Caco-2 (cell line): ENCODE data around the gene SLC4A11. TPM values are rescaled to one million over a fixed set of nuclear protein-coding genes. Genes with fewer than 3 reads are reported as not detected.

Experiments
- BruUV-seq: library from RNA; stranded (reverse); fragments of 400-500 nt; replicated peaks from 2 replicates; lab custom pipeline; 2021; lab: Mats Ljungman, UMichigan
- CTCF ChIA-PET: fragments of 300-600 bp; sonication (Branson Sonifier 250); formaldehyde crosslinking; loops from one replicate; lab custom pipeline; 2022; ENCODE audit warnings: antibody characterized with exemption; lab: Charles Lee
- POLR2A ChIA-PET: fragments of 300-600 bp; sonication (Branson Sonifier 250); formaldehyde crosslinking; loops from one replicate; lab custom pipeline; 2022; ENCODE audit warnings: antibody characterized with exemption; lab: Charles Lee
- DNase-seq, 2 experiments: peaks; one replicate each; pipeline versions ENCODE4 v3.0.0 to v3.0.0-alpha.2; 2020 to 2022
- H3K27me3 ChIP-seq: replicated peaks from 2 replicates; pipeline ENCODE4 v1.6.0; 2011; ENCODE audit warnings: low read length; ENCODE audit not compliant: control insufficient read depth, insufficient read depth
- H3K36me3 ChIP-seq: 2 replicates; pipeline ENCODE4 v1.5.1; 2011; ENCODE audit warnings: low read length; ENCODE audit not compliant: control insufficient read depth, insufficient read depth
- H3K4me1 ChIP-seq: fragments of 250-450 bp; sonication (Bioruptor Pico); 2 replicates; pipeline ENCODE4 v1.5.1; 2020; ENCODE audit warnings: mild to moderate bottlenecking
- H3K4me3 ChIP-seq: 2 replicates; pipeline ENCODE4 v1.5.1; 2011; ENCODE audit warnings: low read depth, mild to moderate bottlenecking, control low read depth, low read length
- H3K9me3 ChIP-seq: fragments of 250-450 bp; sonication (Bioruptor Pico); 2 replicates; pipeline ENCODE4 v1.5.1; 2020; ENCODE audit warnings: mild to moderate bottlenecking, moderate library complexity
- H3K27ac Mint-ChIP-seq: one replicate; pipeline ENCODE4 v1.8.0; 2022; ENCODE audit warnings: mixed read lengths; ENCODE audit not compliant: unreplicated experiment
- H3K27me3 Mint-ChIP-seq: one replicate; pipeline ENCODE4 v1.8.0; 2022; ENCODE audit warnings: mixed read lengths; ENCODE audit not compliant: insufficient read depth, unreplicated experiment
- H3K36me3 Mint-ChIP-seq: one replicate; pipeline ENCODE4 v1.8.0; 2022; ENCODE audit warnings: mild to moderate bottlenecking, mixed read lengths; ENCODE audit not compliant: insufficient read depth, unreplicated experiment
- H3K4me1 Mint-ChIP-seq: one replicate; pipeline ENCODE4 v1.8.0; 2022; ENCODE audit warnings: low read depth, mixed read lengths; ENCODE audit not compliant: unreplicated experiment
- H3K4me3 Mint-ChIP-seq: one replicate; pipeline ENCODE4 v1.8.0; 2022; ENCODE audit warnings: mild to moderate bottlenecking, moderate library complexity, mixed read lengths; ENCODE audit not compliant: unreplicated experiment
- H3K9me3 Mint-ChIP-seq: one replicate; pipeline ENCODE4 v1.8.0; 2022; ENCODE audit warnings: mixed read lengths; ENCODE audit not compliant: unreplicated experiment
- intact Hi-C: fragments of 100-400 bp; cut with micrococcal nuclease; formaldehyde crosslinking; loops from one replicate; pipeline ENCODE4 v1.10.0; 2022; ENCODE audit not compliant: unreplicated experiment
- total RNA-seq: library from RNA; stranded (reverse); gene quantifications from 2 replicates; pipeline ENCODE4 v1.2.3, GENCODE V29; 2022
- TF ChIP-seq, protein P1 (sequence below), 2 experiments: fragments of 200-600 bp in 1 of 2; IDR thresholded peaks; 1 replicate in 1 of 2; 2 replicates in 1 of 2; pipeline versions ENCODE4 v1.5.1 to v1.8.0; 2011 to 2022; ENCODE audit warnings: antibody characterized with exemption in 1 of 2, control low read depth in 1 of 2, inconsistent platforms in 1 of 2, low read depth in 1 of 2, low read length in 1 of 2, mild to moderate bottlenecking in 1 of 2, moderate library complexity in 1 of 2; ENCODE audit not compliant: insufficient read depth in 1 of 2, severe bottlenecking in 1 of 2, unreplicated experiment in 1 of 2

SLC4A11 gene
- total RNA-seq, 1 experiment from 2014 or later = 9.5 TPM

DNA sequence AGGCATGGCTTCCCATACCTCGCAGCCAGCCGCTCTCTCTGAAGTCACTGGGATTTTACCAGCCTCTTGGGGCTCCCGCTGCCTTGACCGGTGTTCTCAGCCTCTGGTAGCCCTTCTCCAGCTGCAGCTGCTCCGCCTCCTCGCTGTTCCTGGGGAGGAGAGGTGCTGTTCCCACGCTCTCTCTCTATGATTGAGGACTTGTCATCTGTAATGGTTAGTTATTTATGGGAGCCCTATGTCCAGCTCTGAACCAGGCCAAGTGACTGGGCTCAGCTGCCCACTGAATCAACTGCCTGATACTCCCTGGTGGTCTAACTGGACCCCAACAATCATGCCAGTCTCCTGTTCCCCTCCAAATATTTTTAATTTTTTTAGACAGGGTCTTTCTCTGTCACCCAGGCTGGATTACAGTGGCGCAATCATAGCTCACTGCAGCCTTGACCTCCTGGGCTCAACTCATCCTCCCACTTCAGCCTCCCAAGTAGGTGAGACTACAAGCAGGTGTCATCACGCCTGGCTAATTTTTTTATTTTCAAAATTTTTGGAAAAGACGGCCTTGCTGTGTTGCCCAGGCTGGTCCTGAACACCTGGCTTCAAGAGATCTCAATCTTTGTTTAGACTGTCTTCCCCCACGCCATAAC, 4.8 kb upstream of the SLC4A11 start:
- Mint-ChIP-seq H3K27ac (no peak overlapping the region), H3K4me3 (no peak overlapping the region), H3K9me3 (no peaks in the 10 kb centered on the region), H3K4me1 (peaks cover 30% of the 10 kb centered on the region), H3K27me3 (no peaks in the 10 kb centered on the region), H3K36me3 (peaks cover 5% of the 10 kb centered on the region)
- peaks cover 15% of the 10 kb centered on the region for H3K4me1 ChIP-seq
- BruUV-seq = no TSS peak
- TF ChIP-seq, protein P1, sequence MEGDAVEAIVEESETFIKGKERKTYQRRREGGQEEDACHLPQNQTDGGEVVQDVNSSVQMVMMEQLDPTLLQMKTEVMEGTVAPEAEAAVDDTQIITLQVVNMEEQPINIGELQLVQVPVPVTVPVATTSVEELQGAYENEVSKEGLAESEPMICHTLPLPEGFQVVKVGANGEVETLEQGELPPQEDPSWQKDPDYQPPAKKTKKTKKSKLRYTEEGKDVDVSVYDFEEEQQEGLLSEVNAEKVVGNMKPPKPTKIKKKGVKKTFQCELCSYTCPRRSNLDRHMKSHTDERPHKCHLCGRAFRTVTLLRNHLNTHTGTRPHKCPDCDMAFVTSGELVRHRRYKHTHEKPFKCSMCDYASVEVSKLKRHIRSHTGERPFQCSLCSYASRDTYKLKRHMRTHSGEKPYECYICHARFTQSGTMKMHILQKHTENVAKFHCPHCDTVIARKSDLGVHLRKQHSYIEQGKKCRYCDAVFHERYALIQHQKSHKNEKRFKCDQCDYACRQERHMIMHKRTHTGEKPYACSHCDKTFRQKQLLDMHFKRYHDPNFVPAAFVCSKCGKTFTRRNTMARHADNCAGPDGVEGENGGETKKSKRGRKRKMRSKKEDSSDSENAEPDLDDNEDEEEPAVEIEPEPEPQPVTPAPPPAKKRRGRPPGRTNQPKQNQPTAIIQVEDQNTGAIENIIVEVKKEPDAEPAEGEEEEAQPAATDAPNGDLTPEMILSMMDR (IDR thresholded peaks at IDR 0.05; ENCODE audit: insufficient read depth in 1 of 2, low read depth in 1 of 2, low read length in 1 of 2, severe bottlenecking in 1 of 2, unreplicated experiment in 1 of 2) = no peak
- intact Hi-C loops = no loop called here
- no peak overlapping the region for H3K4me3 ChIP-seq
- DNase-seq = no peak
- ChIA-PET POLR2A (no interaction called here), CTCF (no interaction called here)
- no peaks in the 10 kb centered on the region for H3K9me3 ChIP-seq
- no peaks in the 10 kb centered on the region for H3K36me3 ChIP-seq
- no peaks in the 10 kb centered on the region for H3K27me3 ChIP-seq

DNA sequence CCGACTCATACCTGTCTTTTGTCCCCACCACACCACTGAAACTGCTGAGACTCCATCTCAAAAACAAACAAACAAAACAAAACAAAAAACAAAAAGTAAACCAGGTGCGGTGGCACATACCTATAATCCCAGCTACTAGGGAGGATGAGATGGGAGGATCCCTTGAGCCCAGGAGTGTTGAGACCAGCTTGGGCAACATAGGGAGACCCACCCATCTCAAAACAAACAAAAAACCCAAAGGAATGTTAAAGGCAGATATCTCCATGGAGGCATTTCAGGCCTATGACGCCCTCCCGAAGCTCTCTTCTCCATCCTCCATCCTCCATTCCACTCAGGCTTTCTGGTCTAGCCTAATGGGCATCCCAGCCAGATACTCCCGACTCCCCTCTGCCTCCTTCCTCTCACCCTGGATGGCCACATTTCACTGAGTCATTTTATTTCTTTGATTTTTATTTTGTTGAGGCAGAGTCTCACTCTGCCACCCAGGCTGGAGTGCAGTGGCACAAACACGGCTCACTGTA, 3.2 kb upstream of the SLC4A11 start:
- intact Hi-C loops = no loop called here
- Histone ChIP-seq H3K27me3 (no peaks in the 10 kb centered on the region), H3K4me3 (no peak overlapping the region), H3K4me1 (peaks cover 15% of the 10 kb centered on the region), H3K9me3 (no peaks in the 10 kb centered on the region), H3K36me3 (no peaks in the 10 kb centered on the region)
- ChIA-PET CTCF (interaction anchor here (0.5 to 1.6 kb wide), 3 partner anchors 8 to 715 kb away, joined by 3 to 7 read pairs (median 4); no protein-coding TSS in a partner anchor), POLR2A (no interaction called here)
- H3K4me3 Mint-ChIP-seq = no peak overlapping the region
- no peaks in the 10 kb centered on the region for H3K27me3 Mint-ChIP-seq
- H3K9me3 Mint-ChIP-seq = no peaks in the 10 kb centered on the region
- peaks cover 5% of the 10 kb centered on the region for H3K36me3 Mint-ChIP-seq
- DNase-seq = no peak
- TF ChIP-seq, protein P1 (IDR thresholded peaks at IDR 0.05; ENCODE audit: insufficient read depth in 1 of 2, low read depth in 1 of 2, low read length in 1 of 2, severe bottlenecking in 1 of 2, unreplicated experiment in 1 of 2) = no peak
- H3K27ac Mint-ChIP-seq = peak overlapping the region; percentile 37
- no TSS peak for BruUV-seq
- H3K4me1 Mint-ChIP-seq = peaks cover 30% of the 10 kb centered on the region

DNA sequence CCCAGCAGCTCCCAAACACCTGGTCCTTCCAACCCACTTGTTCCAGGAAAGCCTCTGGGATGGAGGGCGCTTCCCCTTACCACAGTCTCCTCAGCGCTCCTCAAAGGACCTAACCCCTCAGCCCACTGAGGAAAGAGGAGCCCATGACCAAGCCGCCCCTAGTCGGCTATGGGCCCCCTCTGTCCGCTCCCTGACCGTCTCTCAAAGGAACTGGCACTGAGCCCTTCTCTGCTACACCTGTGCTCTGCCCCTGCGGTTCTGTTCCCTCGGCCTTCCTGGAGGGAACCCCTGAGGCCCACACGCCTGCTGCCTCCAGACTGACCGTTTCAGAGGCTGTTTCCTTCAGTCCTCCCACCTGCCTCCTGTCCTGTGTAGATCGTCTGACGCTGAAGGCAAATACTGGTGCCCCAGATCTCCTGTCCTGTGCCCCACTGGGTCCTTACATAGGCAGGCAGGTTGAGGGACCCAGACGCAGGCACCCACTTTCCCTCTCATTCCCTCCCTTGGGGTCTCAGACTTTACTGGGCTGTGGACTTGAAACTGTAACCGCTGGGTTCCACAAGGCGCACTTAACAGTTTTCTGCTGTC, 1.9 kb upstream of the SLC4A11 start:
- Mint-ChIP-seq H3K27me3 (no peaks in the 10 kb centered on the region), H3K27ac (no peak overlapping the region), H3K4me3 (peak overlapping the region; percentile 94), H3K9me3 (no peaks in the 10 kb centered on the region), H3K4me1 (peaks cover 30% of the 10 kb centered on the region), H3K36me3 (peaks cover 5% of the 10 kb centered on the region)
- Histone ChIP-seq H3K4me3 (no peak overlapping the region), H3K36me3 (no peaks in the 10 kb centered on the region), H3K27me3 (no peaks in the 10 kb centered on the region), H3K4me1 (peaks cover 15% of the 10 kb centered on the region), H3K9me3 (no peaks in the 10 kb centered on the region)
- TF ChIP-seq, protein P1 (IDR thresholded peaks at IDR 0.05; ENCODE audit: insufficient read depth in 1 of 2, low read depth in 1 of 2, low read length in 1 of 2, severe bottlenecking in 1 of 2, unreplicated experiment in 1 of 2) = no peak
- ChIA-PET CTCF (interaction anchor here (1.6 kb wide), 1 partner anchor 9 kb away, joined by 3 read pairs; no protein-coding TSS in a partner anchor), POLR2A (no interaction called here)
- intact Hi-C loops = no loop called here
- no peak for DNase-seq
- no TSS peak for BruUV-seq
